Measurements from ENCODE around the gene SULF2. TPM values are rescaled to one million over a fixed set of nuclear protein-coding genes. Genes with fewer than 3 reads are reported as not detected.

Gene SULF2
- total and polyA plus RNA-seq, 2 of the 4 experiments (the other 2 are of a cell fraction): 0.54 to 0.77 TPM

- Histone ChIP-seq H3K4me3 (ENCODE audit: insufficient read depth, low read depth, low read length) (no peak overlapping the region), H3K4me2 (ENCODE audit: low read depth, low read length) (no peak overlapping the region), H2BK20ac (ENCODE audit: low read depth, low read length) (no peak overlapping the region), H3K27me3 (ENCODE audit: control insufficient read depth, insufficient read depth, low read length) (peaks cover 4% of the 10 kb centered on the region; the same call in 1 of the 2 replicates), H3K9ac (ENCODE audit: low read depth, low read length) (no peak overlapping the region), H2BK5ac (ENCODE audit: low read depth, low read length, poor library complexity, severe bottlenecking) (no peak overlapping the region), H2AK9ac (replicated peaks; ENCODE audit: low read depth, low read length, poor library complexity) (no peak overlapping the region), H3K9me1 (ENCODE audit: insufficient read depth, low read length) (no peaks in the 10 kb centered on the region), H4K8ac (ENCODE audit: low read depth in 2 of 2, low read length in 2 of 2) (no peak overlapping the region), H3K56ac (ENCODE audit: extremely low read depth, insufficient read depth, low read length) (no peak overlapping the region), H3K9me3 (ENCODE audit: control insufficient read depth, insufficient read depth, low read length) (peaks cover 18% of the 10 kb centered on the region), H2BK120ac (ENCODE audit: low read depth, low read length) (no peak overlapping the region), H4K20me1 (ENCODE audit: insufficient read depth, low read length) (no peaks in the 10 kb centered on the region), H3K23ac (ENCODE audit: low read depth, low read length) (no peak overlapping the region), H3K14ac (replicated peaks; ENCODE audit: low read depth, low read length) (no peak overlapping the region), H4K5ac (ENCODE audit: low read depth, low read length) (no peak overlapping the region), H2BK15ac (ENCODE audit: low read depth, low read length) (no peak overlapping the region), H2AK5ac (ENCODE audit: low read depth, low read length) (no peak overlapping the region), H4K91ac (ENCODE audit: insufficient read depth, low read depth, low read length) (no peak overlapping the region), H2AFZ (replicated peaks; ENCODE audit: low read length, poor library complexity) (no peak overlapping the region), H3K27ac (ENCODE audit: insufficient read depth, low read length) (no peak overlapping the region), H3K4me1 (ENCODE audit: control insufficient read depth, insufficient read depth, low read length) (peaks cover 3% of the 10 kb centered on the region; the same call in 1 of the 2 replicates), H3K79me1 (ENCODE audit: low read depth in 1 of 2, low read length in 2 of 2) (no peaks in the 10 kb centered on the region), H3K36me3 (ENCODE audit: control insufficient read depth, insufficient read depth, low read length) (no peaks in the 10 kb centered on the region; the same call in 1 of the 2 replicates), H3K4ac (ENCODE audit: low read depth, low read length) (no peak overlapping the region), H3K18ac (ENCODE audit: low read depth, low read length) (no peak overlapping the region)
- ATAC-seq (ENCODE audit: low read depth) (no peak), DNase-seq (no peak)
- POLR2A ChIA-PET (ENCODE audit: unreplicated experiment): no interaction called here
- intact Hi-C loops (cut with micrococcal nuclease) (no loop called here), in situ Hi-C loops (cut with MboI; ENCODE audit: low sequenced_read_pairs) (loop anchor here (10.0 kb wide), 1 partner anchor 607 kb away; no protein-coding TSS in a partner anchor), dilution Hi-C loops (cut with HindIII; ENCODE audit: low sequenced_read_pairs, unreplicated experiment) (no loop called here)
- no TSS peak for BruUV-seq (replicated peaks)
- 72% methylated on average over 5 of the region's 20 CpGs; no CpG with 5 or more reads in 1 of the 2 experiments for WGBS, 2 experiments (ENCODE audit: extremely low coverage in 2 of 2, insufficient read length in 1 of 2)
- CTCF ChIA-PET: no interaction called here
- no peak for TF ChIP-seq RFX5 (IDR thresholded peaks at IDR 0.05; ENCODE audit: low read depth, low read length)
- TF ChIP-seq MXI1 (IDR thresholded peaks at IDR 0.05; ENCODE audit: borderline replicate concordance, low read depth, low read length): no peak
- TF ChIP-seq CTCF (conservative IDR thresholded peaks at IDR 0.05; ENCODE audit: low read depth, low read length): no peak
- TF ChIP-seq USF2 (IDR thresholded peaks at IDR 0.05; ENCODE audit: low read depth, low read length): no peak
- no peak for TF ChIP-seq RAD21 (IDR thresholded peaks at IDR 0.05; ENCODE audit: low read length)
- TF ChIP-seq ELK1 (IDR thresholded peaks at IDR 0.05; ENCODE audit: borderline replicate concordance, low read depth, low read length): no peak
- no peak for TF ChIP-seq MAZ (IDR thresholded peaks at IDR 0.05; ENCODE audit: borderline replicate concordance, low read depth, low read length)
- no peak for TF ChIP-seq BHLHE40 (IDR thresholded peaks at IDR 0.05; ENCODE audit: low read depth, low read length)
- TF ChIP-seq CHD1 (IDR thresholded peaks at IDR 0.05; ENCODE audit: low read depth, low read length): no peak
- no peak for TF ChIP-seq NFE2L2 (IDR thresholded peaks at IDR 0.05; ENCODE audit: low read depth, low read length)
- no peak for TF ChIP-seq POLR2A (IDR thresholded peaks at IDR 0.05; ENCODE audit: low read depth, low read length)
- no peak for TF ChIP-seq RCOR1 (IDR thresholded peaks at IDR 0.05; ENCODE audit: insufficient replicate concordance, low read length)
- no peak for TF ChIP-seq FOS (IDR thresholded peaks at IDR 0.05; ENCODE audit: low read depth, low read length)
- no peak for TF ChIP-seq MAFK (IDR thresholded peaks at IDR 0.05; ENCODE audit: low read depth, low read length)
- no peak for TF ChIP-seq SMC3 (IDR thresholded peaks at IDR 0.05; ENCODE audit: low read depth, low read length)
Observed at GRCh38 chr20:47687095-47687987, 97.9 kb downstream of the SULF2 start.

All from IMR-90 (cell line).